PC-9 (cell line): ENCODE data around the gene CDON. TPM values are rescaled to one million over a fixed set of nuclear protein-coding genes. Genes with fewer than 3 reads are reported as not detected.

Experiments used
- BruUV-seq: library from RNA; stranded (reverse); fragments of 400-500 nt; replicated peaks from 2 replicates; lab custom pipeline; 2021; lab: Mats Ljungman, UMichigan
- CTCF ChIA-PET: fragments of 300-600 bp; sonication (Branson Sonifier 250); formaldehyde crosslinking; loops from one replicate; lab custom pipeline; 2022; ENCODE audit warnings: antibody characterized with exemption; lab: Charles Lee
- POLR2A ChIA-PET: fragments of 300-600 bp; sonication (Branson Sonifier 250); formaldehyde crosslinking; loops from one replicate; lab custom pipeline; 2022; ENCODE audit warnings: antibody characterized with exemption; ENCODE audit not compliant: unreplicated experiment; lab: Charles Lee
- DNase-seq, 2 experiments: peaks; one replicate each; pipeline versions ENCODE4 v3.0.0 to v3.0.0-alpha.2; 2015 to 2022; ENCODE audit warnings: mixed read lengths in 1 of 2
- H2AFZ ChIP-seq: fragments of 200-600 bp; sonication (generic); 2 replicates; pipeline ENCODE4 v1.8.1; 2017; ENCODE audit warnings: antibody characterized with exemption
- H3F3A ChIP-seq: fragments of 200-600 bp; sonication (generic); 2 replicates; pipeline ENCODE4 v1.8.1; 2017; ENCODE audit warnings: antibody characterized with exemption, mild to moderate bottlenecking, low read depth; ENCODE audit not compliant: insufficient read depth
- H3K27ac ChIP-seq: fragments of 200-600 bp; sonication (generic); 2 replicates; pipeline ENCODE4 v1.6.1; 2016; ENCODE audit warnings: mixed run types
- H3K27me3 ChIP-seq: fragments of 200-600 bp; sonication (generic); 2 replicates; pipeline ENCODE4 v1.6.1; 2016; ENCODE audit warnings: low read depth, mixed run types; ENCODE audit not compliant: insufficient read depth
- H3K36me3 ChIP-seq: fragments of 200-600 bp; sonication (generic); 2 replicates; pipeline ENCODE4 v1.6.1; 2016; ENCODE audit warnings: low read depth, mixed run types
- H3K4me1 ChIP-seq: fragments of 200-600 bp; sonication (generic); replicated peaks from 2 replicates; pipeline ENCODE4 v1.6.1; 2016; ENCODE audit warnings: mixed run types; ENCODE audit not compliant: insufficient read depth
- H3K4me2 ChIP-seq: fragments of 200-600 bp; sonication (generic); 2 replicates; pipeline ENCODE4 v1.6.1; 2017; ENCODE audit warnings: mixed run types
- H3K4me3 ChIP-seq: fragments of 200-600 bp; sonication (generic); 2 replicates; pipeline ENCODE4 v1.6.1; 2016; ENCODE audit warnings: mixed run types
- H3K79me2 ChIP-seq: fragments of 200-600 bp; sonication (generic); 2 replicates; pipeline ENCODE4 v1.6.1; 2017; ENCODE audit warnings: low read depth, mixed run types
- H3K9me2 ChIP-seq: fragments of 200-600 bp; sonication (generic); 2 replicates; pipeline ENCODE4 v1.8.1; 2017; ENCODE audit warnings: mild to moderate bottlenecking; ENCODE audit not compliant: insufficient read depth
- H3K9me3 ChIP-seq: fragments of 200-600 bp; sonication (generic); 2 replicates; pipeline ENCODE4 v1.8.1; 2016; ENCODE audit warnings: low read depth; ENCODE audit not compliant: insufficient read depth
- H4K20me1 ChIP-seq: fragments of 200-600 bp; sonication (generic); 2 replicates; pipeline ENCODE4 v1.8.1; 2017; ENCODE audit not compliant: insufficient read depth
- EZH2 ChIP-seq: fragments of 200-600 bp; sonication (generic); IDR thresholded peaks from 2 replicates; pipeline ENCODE4 v1.8.0; 2017; ENCODE audit warnings: antibody characterized with exemption, low read depth
- intact Hi-C: fragments of 100-400 bp; cut with micrococcal nuclease; formaldehyde crosslinking; loops from one replicate; pipeline ENCODE4 v1.10.0; 2022; ENCODE audit not compliant: unreplicated experiment
- total RNA-seq: library from RNA; stranded (reverse); gene quantifications from 2 replicates; pipeline ENCODE4 v1.2.3, GENCODE V29; 2021
- TF ChIP-seq, protein P1 (sequence below): fragments of 200-600 bp; sonication (generic); conservative IDR thresholded peaks from 2 replicates; pipeline ENCODE4 v1.6.1; 2017; ENCODE audit warnings: mixed run types, antibody characterized with exemption, mild to moderate bottlenecking, moderate library complexity

CDON gene
- total RNA-seq, 1 experiment from 2014 or later, result 10.0 TPM

- intact Hi-C loops, result loop anchor here (10.0 kb wide), 2 partner anchors 338 to 378 kb away; partner anchors contain the start of genes DCPS, FOXRED1 and SRPRA
These were observed 136.0 kb downstream of the CDON start for GRCh38 chr11:125926682-125927081.

DNA sequence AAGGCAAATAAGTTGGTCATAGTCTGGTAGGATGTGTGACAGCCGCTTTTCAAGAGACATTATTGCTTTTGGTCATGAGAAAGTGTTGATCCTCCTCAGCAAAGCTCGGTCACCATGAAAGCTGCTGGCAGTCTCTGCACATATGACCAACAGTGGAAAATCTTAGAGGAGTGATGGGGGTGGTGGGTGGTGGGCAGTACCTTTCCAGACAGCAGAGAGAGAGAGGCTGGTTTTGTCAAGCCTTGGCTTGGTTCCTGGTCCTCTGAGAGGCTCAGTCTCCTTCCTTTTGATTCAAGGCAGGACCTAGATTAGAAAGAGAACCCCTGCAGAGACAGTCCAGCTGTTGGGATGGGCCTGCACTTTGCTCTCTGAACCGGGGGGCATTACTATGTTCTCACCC is 136.9 kb downstream of the CDON start:
- no peak overlapping the region for H3K4me3 ChIP-seq
- no peaks in the 10 kb centered on the region for H3K9me2 ChIP-seq
- DNase-seq, result no peak
- no peaks in the 10 kb centered on the region for H4K20me1 ChIP-seq
- no peaks in the 10 kb centered on the region for H3K79me2 ChIP-seq
- H3K27me3 ChIP-seq, result peaks cover 8% of the 10 kb centered on the region; the same call in 1 of the 2 replicates
- H3K4me2 ChIP-seq, result no peak overlapping the region
- H3K4me1 ChIP-seq, result no peaks in the 10 kb centered on the region
- no TSS peak for BruUV-seq
- ChIA-PET CTCF (no interaction called here), POLR2A (no interaction called here)
- TF ChIP-seq EZH2, result no peak
- TF ChIP-seq, protein P1, sequence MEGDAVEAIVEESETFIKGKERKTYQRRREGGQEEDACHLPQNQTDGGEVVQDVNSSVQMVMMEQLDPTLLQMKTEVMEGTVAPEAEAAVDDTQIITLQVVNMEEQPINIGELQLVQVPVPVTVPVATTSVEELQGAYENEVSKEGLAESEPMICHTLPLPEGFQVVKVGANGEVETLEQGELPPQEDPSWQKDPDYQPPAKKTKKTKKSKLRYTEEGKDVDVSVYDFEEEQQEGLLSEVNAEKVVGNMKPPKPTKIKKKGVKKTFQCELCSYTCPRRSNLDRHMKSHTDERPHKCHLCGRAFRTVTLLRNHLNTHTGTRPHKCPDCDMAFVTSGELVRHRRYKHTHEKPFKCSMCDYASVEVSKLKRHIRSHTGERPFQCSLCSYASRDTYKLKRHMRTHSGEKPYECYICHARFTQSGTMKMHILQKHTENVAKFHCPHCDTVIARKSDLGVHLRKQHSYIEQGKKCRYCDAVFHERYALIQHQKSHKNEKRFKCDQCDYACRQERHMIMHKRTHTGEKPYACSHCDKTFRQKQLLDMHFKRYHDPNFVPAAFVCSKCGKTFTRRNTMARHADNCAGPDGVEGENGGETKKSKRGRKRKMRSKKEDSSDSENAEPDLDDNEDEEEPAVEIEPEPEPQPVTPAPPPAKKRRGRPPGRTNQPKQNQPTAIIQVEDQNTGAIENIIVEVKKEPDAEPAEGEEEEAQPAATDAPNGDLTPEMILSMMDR, result no peak
- intact Hi-C loops, result loop anchor here (10.0 kb wide), 2 partner anchors 339 to 379 kb away; partner anchors contain the start of genes DCPS, FOXRED1 and SRPRA
- H3K36me3 ChIP-seq, result no peaks in the 10 kb centered on the region
- no peak overlapping the region for H3K27ac ChIP-seq
- H3K9me3 ChIP-seq, result no peaks in the 10 kb centered on the region
- H2AFZ ChIP-seq, result no peak overlapping the region
- no peaks in the 10 kb centered on the region for H3F3A ChIP-seq

More at GRCh38 chr11:125926682-125927081, 136.0 kb downstream of the CDON start:
- no peaks in the 10 kb centered on the region for H3F3A ChIP-seq
- no peak for DNase-seq
- H3K4me2 ChIP-seq, result no peak overlapping the region
- H3K9me3 ChIP-seq, result no peaks in the 10 kb centered on the region
- H3K4me3 ChIP-seq, result no peak overlapping the region
- no peaks in the 10 kb centered on the region for H4K20me1 ChIP-seq
- BruUV-seq, result no TSS peak
- POLR2A ChIA-PET, result no interaction called here
- H2AFZ ChIP-seq, result no peak overlapping the region
- no peaks in the 10 kb centered on the region for H3K36me3 ChIP-seq
- no peaks in the 10 kb centered on the region for H3K79me2 ChIP-seq
- H3K4me1 ChIP-seq, result no peaks in the 10 kb centered on the region
- H3K27ac ChIP-seq, result no peak overlapping the region
- CTCF ChIA-PET, result no interaction called here
- H3K27me3 ChIP-seq, result peaks cover 7% of the 10 kb centered on the region; the same call in 1 of the 2 replicates
- no peak for TF ChIP-seq EZH2
- TF ChIP-seq, protein P1, result no peak
- no peaks in the 10 kb centered on the region for H3K9me2 ChIP-seq

- Histone ChIP-seq H4K20me1 (no peaks in the 10 kb centered on the region), H3F3A (no peaks in the 10 kb centered on the region), H3K9me2 (no peaks in the 10 kb centered on the region), H3K27ac (no peak overlapping the region), H3K4me3 (no peak overlapping the region), H3K9me3 (no peaks in the 10 kb centered on the region), H3K36me3 (no peaks in the 10 kb centered on the region), H3K4me1 (no peaks in the 10 kb centered on the region), H3K27me3 (peaks cover 8% of the 10 kb centered on the region; the same call in 1 of the 2 replicates), H3K4me2 (no peak overlapping the region), H3K79me2 (no peaks in the 10 kb centered on the region), H2AFZ (no peak overlapping the region)
- no peak for TF ChIP-seq EZH2
- TF ChIP-seq, protein P1, result no peak
- POLR2A ChIA-PET, result no interaction called here
- CTCF ChIA-PET, result no interaction called here
- intact Hi-C loops, result loop anchor here (10.0 kb wide), 2 partner anchors 340 to 380 kb away; partner anchors contain the start of genes DCPS, FOXRED1 and SRPRA
- BruUV-seq, result no TSS peak
- no peak for DNase-seq
These were observed 137.4 kb downstream of the CDON start for GRCh38 chr11:125925247-125925740.
